Neural progenitor cell (in vitro differentiated cells): Measurements from ENCODE around the gene NBAS. TPM values are rescaled to one million over a fixed set of nuclear protein-coding genes. Genes with fewer than 3 reads are reported as not detected.
A peak's percentile ranks its signal among the peaks of the same experiment; 100 is the strongest.

ENCODE experiments used
- DNase-seq: peaks from one replicate; pipeline ENCODE4 v3.0.0-alpha.2; 2016; ENCODE audit warnings: low spot score
- H2AFZ ChIP-seq: fragments of 200-600 bp; sonication (generic); replicated peaks from 2 replicates; pipeline ENCODE4 v1.6.1; 2016; ENCODE audit warnings: antibody characterized with exemption
- H3F3A ChIP-seq: fragments of 200-600 bp; sonication (generic); 2 replicates; pipeline ENCODE4 v1.6.1; 2016; ENCODE audit warnings: antibody characterized with exemption, low read depth
- H3K27ac ChIP-seq: fragments of 200-600 bp; sonication (generic); 2 replicates; pipeline ENCODE4 v1.5.1; 2016; ENCODE audit warnings: mild to moderate bottlenecking
- H3K27me3 ChIP-seq: fragments of 200-600 bp; sonication (generic); 2 replicates; pipeline ENCODE4 v1.6.1; 2016; ENCODE audit warnings: mild to moderate bottlenecking, moderate library complexity
- H3K36me3 ChIP-seq: fragments of 200-600 bp; sonication (generic); 2 replicates; pipeline ENCODE4 v1.5.1; 2016
- H3K4me1 ChIP-seq: fragments of 200-600 bp; sonication (generic); 2 replicates; pipeline ENCODE4 v1.6.1; 2016; ENCODE audit warnings: mixed run types
- H3K4me2 ChIP-seq: fragments of 200-600 bp; sonication (generic); 2 replicates; pipeline ENCODE4 v1.6.1; 2016
- H3K4me3 ChIP-seq: fragments of 200-600 bp; sonication (generic); 2 replicates; pipeline ENCODE4 v1.5.1; 2016
- H3K79me2 ChIP-seq: fragments of 200-600 bp; sonication (generic); 2 replicates; pipeline ENCODE4 v1.6.1; 2016; ENCODE audit warnings: low read depth
- H3K9ac ChIP-seq: fragments of 200-600 bp; sonication (generic); 2 replicates; pipeline ENCODE4 v1.6.1; 2016
- H3K9me3 ChIP-seq: fragments of 200-600 bp; sonication (generic); 2 replicates; pipeline ENCODE4 v1.5.1; 2016; ENCODE audit warnings: low read depth
- H4K20me1 ChIP-seq: fragments of 200-600 bp; sonication (generic); 2 replicates; pipeline ENCODE4 v1.6.1; 2016; ENCODE audit warnings: low read depth
- H3K27ac Mint-ChIP-seq: 3 replicates; pipeline ENCODE4 v1.8.0; 2021; ENCODE audit warnings: mixed read lengths
- H3K27me3 Mint-ChIP-seq: 2 replicates; pipeline ENCODE4 v1.8.0; 2022; ENCODE audit warnings: low read depth, mild to moderate bottlenecking, inconsistent platforms, moderate library complexity, mixed read lengths; ENCODE audit not compliant: insufficient read depth
- H3K36me3 Mint-ChIP-seq: 3 replicates; pipeline ENCODE4 v1.8.0; 2021; ENCODE audit warnings: mixed read lengths
- H3K4me1 Mint-ChIP-seq: 3 replicates; pipeline ENCODE4 v1.8.0; 2021; ENCODE audit warnings: mixed read lengths
- H3K4me3 Mint-ChIP-seq: 3 replicates; pipeline ENCODE4 v1.8.0; 2021; ENCODE audit warnings: mild to moderate bottlenecking, moderate library complexity, mixed read lengths
- H3K9me3 Mint-ChIP-seq: 3 replicates; pipeline ENCODE4 v1.8.0; 2020; ENCODE audit warnings: mixed read lengths
- CTCF ChIP-seq: fragments of 200-600 bp; sonication (generic); IDR thresholded peaks from 2 replicates; pipeline ENCODE4 v1.5.1; 2017; ENCODE audit warnings: antibody characterized with exemption, mild to moderate bottlenecking
- EZH2 ChIP-seq: fragments of 200-600 bp; sonication (generic); IDR thresholded peaks from 2 replicates; pipeline ENCODE4 v1.6.1; 2017; ENCODE audit warnings: antibody characterized with exemption, mild to moderate bottlenecking, moderate library complexity
- EZH2phosphoT487 ChIP-seq: fragments of 200-600 bp; sonication (generic); IDR thresholded peaks from 2 replicates; pipeline ENCODE4 v1.6.1; 2017; ENCODE audit warnings: antibody characterized with exemption
- total RNA-seq: library from RNA; depleted of rRNA; stranded (reverse); fragments of >200 nt; gene quantifications from 2 replicates; pipeline ENCODE4 v1.2.3, GENCODE V29; 2015; ENCODE audit warnings: low replicate concordance

Gene NBAS
- total RNA-seq, 1 donor from 2014 or later: 58.0 TPM

DNA sequence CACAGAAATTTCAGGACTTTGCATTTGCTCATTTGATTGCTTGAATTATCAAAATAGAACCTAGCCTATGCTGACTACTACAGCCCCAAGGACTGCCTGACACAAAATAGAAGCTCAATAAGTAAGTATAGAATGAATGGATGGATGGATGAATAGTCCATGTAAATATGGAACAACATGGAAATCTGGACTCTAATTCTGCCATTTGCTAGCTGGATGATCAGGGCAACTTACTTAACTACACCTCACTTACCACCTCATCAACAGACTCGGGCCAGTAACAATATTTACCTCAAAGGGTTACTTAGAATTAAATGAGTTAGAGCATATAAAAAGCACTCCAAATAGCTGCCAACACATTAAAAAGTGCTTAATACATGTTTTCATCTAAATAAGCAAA is 50.6 kb downstream of the NBAS start:
- no peak for TF ChIP-seq EZH2phosphoT487
- no peak for TF ChIP-seq CTCF
- TF ChIP-seq EZH2: no peak
- H2AFZ ChIP-seq: no peak overlapping the region
- H3K27me3 ChIP-seq: no peaks in the 10 kb centered on the region
- peaks cover 13% of the 10 kb centered on the region for H3K36me3 Mint-ChIP-seq
- no peak overlapping the region for H3K4me2 ChIP-seq
- H3K27me3 Mint-ChIP-seq: peaks cover 2% of the 10 kb centered on the region
- no peak for DNase-seq
- H3K4me3 ChIP-seq: no peak overlapping the region
- H3K4me3 Mint-ChIP-seq: no peak overlapping the region
- H3K79me2 ChIP-seq: peaks cover under 1% of the 10 kb centered on the region
- no peak overlapping the region for H3K27ac Mint-ChIP-seq
- H3K9me3 ChIP-seq: no peaks in the 10 kb centered on the region
- H4K20me1 ChIP-seq: no peaks in the 10 kb centered on the region
- no peak overlapping the region for H3K9ac ChIP-seq
- no peaks in the 10 kb centered on the region for H3K9me3 Mint-ChIP-seq
- H3F3A ChIP-seq: no peaks in the 10 kb centered on the region
- no peaks in the 10 kb centered on the region for H3K4me1 Mint-ChIP-seq
- H3K4me1 ChIP-seq: no peaks in the 10 kb centered on the region
- H3K27ac ChIP-seq: no peak overlapping the region
- peaks cover 4% of the 10 kb centered on the region for H3K36me3 ChIP-seq

- Histone ChIP-seq H3K4me2 (no peak overlapping the region), H3K9ac (no peak overlapping the region), H3K79me2 (peaks cover 5% of the 10 kb centered on the region), H3F3A (no peaks in the 10 kb centered on the region), H4K20me1 (no peaks in the 10 kb centered on the region), H3K4me1 (no peaks in the 10 kb centered on the region), H3K27me3 (no peaks in the 10 kb centered on the region), H3K36me3 (peaks cover 4% of the 10 kb centered on the region), H3K4me3 (no peak overlapping the region), H3K27ac (no peak overlapping the region), H2AFZ (no peak overlapping the region), H3K9me3 (no peaks in the 10 kb centered on the region)
- no peaks in the 10 kb centered on the region for H3K9me3 Mint-ChIP-seq
- H3K36me3 Mint-ChIP-seq: peaks cover 13% of the 10 kb centered on the region
- no peak overlapping the region for H3K27ac Mint-ChIP-seq
- H3K4me3 Mint-ChIP-seq: no peak overlapping the region
- no peaks in the 10 kb centered on the region for H3K27me3 Mint-ChIP-seq
- H3K4me1 Mint-ChIP-seq: no peaks in the 10 kb centered on the region
- no peak for DNase-seq
- TF ChIP-seq CTCF (no peak), EZH2 (no peak), EZH2phosphoT487 (no peak)
These were observed 51.0 kb downstream of the NBAS start for GRCh38 chr2:15510131-15510530.

DNA sequence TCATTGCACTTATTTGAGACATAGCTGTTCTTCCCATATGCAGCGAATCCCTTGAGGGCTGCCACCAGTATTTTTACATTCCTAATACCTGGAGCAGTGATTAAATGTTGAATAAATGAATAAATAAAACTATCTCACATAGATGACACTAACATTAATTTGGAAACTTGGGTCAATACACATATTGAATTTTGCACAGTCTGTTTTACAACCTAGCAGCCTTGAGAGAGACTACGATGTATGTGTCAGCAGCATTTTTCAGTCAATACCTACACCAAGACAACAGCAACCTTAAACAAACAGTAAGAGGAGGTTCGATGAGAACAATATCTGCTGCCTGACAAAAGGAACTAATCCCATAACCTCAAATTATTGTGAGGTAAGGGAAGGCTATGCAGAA is 53.4 kb downstream of the NBAS start:
- Histone ChIP-seq H3F3A (no peaks in the 10 kb centered on the region), H4K20me1 (no peaks in the 10 kb centered on the region), H3K4me1 (no peaks in the 10 kb centered on the region), H3K36me3 (peaks cover 4% of the 10 kb centered on the region), H3K9ac (no peak overlapping the region), H3K27ac (no peak overlapping the region), H3K4me2 (no peak overlapping the region), H3K4me3 (no peak overlapping the region), H3K27me3 (no peaks in the 10 kb centered on the region), H2AFZ (no peak overlapping the region), H3K79me2 (peaks cover 6% of the 10 kb centered on the region), H3K9me3 (no peaks in the 10 kb centered on the region)
- Mint-ChIP-seq H3K4me3 (no peak overlapping the region), H3K9me3 (no peaks in the 10 kb centered on the region), H3K27me3 (no peaks in the 10 kb centered on the region), H3K4me1 (no peaks in the 10 kb centered on the region), H3K27ac (no peak overlapping the region), H3K36me3 (peaks cover 15% of the 10 kb centered on the region)
- TF ChIP-seq EZH2 (no peak), CTCF (no peak), EZH2phosphoT487 (no peak)
- no peak for DNase-seq

DNA sequence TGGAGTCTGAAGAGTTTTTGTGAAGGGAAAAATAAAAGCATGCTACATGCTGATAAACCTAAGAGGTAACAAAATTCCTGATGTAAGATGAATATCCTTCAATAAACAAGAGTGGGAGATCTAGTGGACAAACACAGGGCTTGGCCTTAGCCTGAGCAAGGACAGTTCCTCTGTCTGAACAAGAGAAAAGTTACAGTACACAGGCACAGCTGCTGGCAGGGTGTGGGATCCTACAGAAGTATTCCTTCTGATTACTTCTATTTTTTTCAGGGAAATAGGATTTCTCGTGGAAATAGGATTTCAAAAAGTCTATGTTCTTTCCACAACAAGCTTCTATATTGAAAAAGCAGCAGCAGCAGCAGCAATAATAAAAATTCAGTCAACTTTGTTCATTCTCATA is 54.1 kb downstream of the NBAS start:
- H3K79me2 ChIP-seq: peaks cover 6% of the 10 kb centered on the region
- H3K9me3 ChIP-seq: no peaks in the 10 kb centered on the region
- no peaks in the 10 kb centered on the region for H3F3A ChIP-seq
- Mint-ChIP-seq H3K4me3 (no peak overlapping the region), H3K36me3 (peaks cover 19% of the 10 kb centered on the region), H3K9me3 (no peaks in the 10 kb centered on the region), H3K4me1 (no peaks in the 10 kb centered on the region), H3K27ac (peak overlapping the region; percentile 6), H3K27me3 (no peaks in the 10 kb centered on the region)
- no peak overlapping the region for H3K9ac ChIP-seq
- H3K4me2 ChIP-seq: no peak overlapping the region
- TF ChIP-seq EZH2phosphoT487 (no peak), EZH2 (no peak), CTCF (no peak)
- H4K20me1 ChIP-seq: no peaks in the 10 kb centered on the region
- no peak overlapping the region for H3K4me3 ChIP-seq
- no peak overlapping the region for H3K27ac ChIP-seq
- no peak for DNase-seq
- H3K36me3 ChIP-seq: peaks cover 4% of the 10 kb centered on the region
- no peak overlapping the region for H2AFZ ChIP-seq
- H3K4me1 ChIP-seq: no peaks in the 10 kb centered on the region
- no peaks in the 10 kb centered on the region for H3K27me3 ChIP-seq
